K562 (cell line): ENCODE results near the gene SOX18.

Experiments used
- EWSR1 ChIP-seq: fragments of 450-650 bp; IDR thresholded peaks from 2 replicates; pipeline ENCODE4 v1.6.1; 2018; ENCODE audit warnings: borderline replicate concordance, mild to moderate bottlenecking, low read depth, moderate library complexity; ENCODE audit not compliant: partially characterized antibody
- FOS ChIP-seq: IDR thresholded peaks from 3 replicates; pipeline ENCODE4 v1.6.1; 2011; ENCODE audit not compliant: insufficient read length; ENCODE audit errors: extremely low read depth
- FOXM1 ChIP-seq, 2 experiments: fragments of 450-650 bp in 1 of 2; sonication (generic) in 1 of 2; formaldehyde crosslinking in 1 of 2; IDR thresholded peaks; 2 replicates each; pipeline versions ENCODE4 v1.6.1 to v1.9.0; 2017 to 2022; ENCODE audit warnings: low read depth in 2 of 2, mild to moderate bottlenecking in 2 of 2, missing genetic modification reagents in 1 of 2, moderate library complexity in 1 of 2
- MYC ChIP-seq, 2 experiments: fragments of 250-450 bp in 1 of 2; sonication (Bioruptor Pico) in 1 of 2; IDR thresholded peaks; 2 replicates each; pipeline versions ENCODE4 v1.5.1 to v1.6.1; 2012 to 2021; ENCODE audit warnings: low read depth in 2 of 2, borderline replicate concordance in 1 of 2, improper control_type of control experiment in 1 of 2, low read length in 1 of 2, mild to moderate bottlenecking in 1 of 2, moderate library complexity in 1 of 2
- SAFB ChIP-seq: fragments of 200-400 bp; formaldehyde crosslinking; IDR thresholded peaks from 2 replicates; pipeline ENCODE4 v1.6.1; 2017; ENCODE audit warnings: low read depth, low read length, borderline replicate concordance
- TF ChIP-seq, protein P1 (sequence below): fragments of 250-450 bp; sonication (Bioruptor Pico); IDR thresholded peaks from 2 replicates; pipeline ENCODE4 v1.5.0; 2022; ENCODE audit warnings: mild to moderate bottlenecking
- TF ChIP-seq, protein P2 (sequence below): sonication (generic); formaldehyde crosslinking; IDR thresholded peaks from 2 replicates; pipeline ENCODE4 v1.9.0; 2022; ENCODE audit warnings: mild to moderate bottlenecking, missing genetic modification reagents

DNA sequence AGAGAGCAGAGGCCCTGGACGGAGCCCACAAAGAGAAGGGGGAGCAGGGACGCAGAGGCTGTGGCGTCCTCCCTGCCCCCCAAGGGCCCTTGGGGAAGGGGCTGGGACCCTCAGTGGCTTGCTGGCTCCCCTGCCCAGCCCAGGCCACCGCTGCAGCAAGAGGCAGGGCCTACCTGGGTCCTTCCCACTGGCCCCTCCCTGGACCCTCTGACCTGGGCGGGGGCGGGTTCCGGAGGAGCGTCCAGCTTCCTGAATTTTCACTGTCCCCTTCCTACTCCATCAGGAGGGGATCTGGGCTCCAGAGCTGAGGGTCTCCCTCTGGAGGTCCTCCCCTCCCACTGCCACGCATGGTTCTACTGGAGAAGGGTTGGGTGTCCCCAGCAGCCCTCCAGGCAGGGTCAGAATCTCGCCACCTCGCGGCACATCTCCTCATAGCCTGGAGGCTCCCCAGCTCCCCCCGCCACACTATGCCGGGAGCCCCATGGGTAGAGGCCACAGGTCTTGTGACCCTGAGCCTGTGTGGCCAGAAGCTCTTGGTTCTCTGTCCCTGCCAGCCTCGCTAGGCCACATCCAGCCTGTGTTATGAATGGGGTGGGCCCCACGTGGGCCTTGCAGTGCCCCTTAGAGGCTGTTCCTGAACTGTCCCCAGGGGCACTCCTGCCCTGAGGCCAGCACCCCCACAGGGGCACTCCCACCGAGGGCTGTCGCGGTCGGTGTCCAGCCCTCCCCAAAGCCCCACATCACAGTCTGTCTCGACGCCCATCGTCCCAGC is 1.0 kb upstream of the SOX18 start:
- TF ChIP-seq FOS = no peak
- TF ChIP-seq EWSR1 = no peak
- TF ChIP-seq, protein P1, sequence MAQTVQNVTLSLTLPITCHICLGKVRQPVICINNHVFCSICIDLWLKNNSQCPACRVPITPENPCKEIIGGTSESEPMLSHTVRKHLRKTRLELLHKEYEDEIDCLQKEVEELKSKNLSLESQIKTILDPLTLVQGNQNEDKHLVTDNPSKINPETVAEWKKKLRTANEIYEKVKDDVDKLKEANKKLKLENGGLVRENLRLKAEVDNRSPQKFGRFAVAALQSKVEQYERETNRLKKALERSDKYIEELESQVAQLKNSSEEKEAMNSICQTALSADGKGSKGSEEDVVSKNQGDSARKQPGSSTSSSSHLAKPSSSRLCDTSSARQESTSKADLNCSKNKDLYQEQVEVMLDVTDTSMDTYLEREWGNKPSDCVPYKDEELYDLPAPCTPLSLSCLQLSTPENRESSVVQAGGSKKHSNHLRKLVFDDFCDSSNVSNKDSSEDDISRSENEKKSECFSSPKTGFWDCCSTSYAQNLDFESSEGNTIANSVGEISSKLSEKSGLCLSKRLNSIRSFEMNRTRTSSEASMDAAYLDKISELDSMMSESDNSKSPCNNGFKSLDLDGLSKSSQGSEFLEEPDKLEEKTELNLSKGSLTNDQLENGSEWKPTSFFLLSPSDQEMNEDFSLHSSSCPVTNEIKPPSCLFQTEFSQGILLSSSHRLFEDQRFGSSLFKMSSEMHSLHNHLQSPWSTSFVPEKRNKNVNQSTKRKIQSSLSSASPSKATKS (CRISPR knock-in tag) = no peak
- TF ChIP-seq MYC (IDR thresholded peaks at IDR 0.05; ENCODE audit: low read depth, low read length) = no peak
- no peak; the same call in 1 of the 2 replicates for TF ChIP-seq MYC (CRISPR knock-in tag; IDR thresholded peaks at IDR 0.05; ENCODE audit: borderline replicate concordance, low read depth)
- no peak for TF ChIP-seq SAFB
- TF ChIP-seq, protein P2, sequence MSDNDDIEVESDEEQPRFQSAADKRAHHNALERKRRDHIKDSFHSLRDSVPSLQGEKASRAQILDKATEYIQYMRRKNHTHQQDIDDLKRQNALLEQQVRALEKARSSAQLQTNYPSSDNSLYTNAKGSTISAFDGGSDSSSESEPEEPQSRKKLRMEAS (CRISPR knock-in tag) = no peak
- no peak for TF ChIP-seq FOXM1 (IDR thresholded peaks at IDR 0.05; ENCODE audit: low read depth)
- TF ChIP-seq FOXM1 (CRISPR knock-in tag; IDR thresholded peaks at IDR 0.05; ENCODE audit: low read depth) = 0 out of 2 replicates have a peak, but pooled peaks have one; percentile 25
